ENCODE results near the gene TRUB1.
"Not testable (repeated sequence)": the region's sequence is repeated elsewhere in the genome, so short reads cannot be mapped to it uniquely, and the experiment has no call there.

The TRUB1 gene

GRCh38 chr10:114932225-114932624 is 5.8 kb upstream of the TRUB1 start:
- H3K4me3 ChIP-seq (replicated peaks; ENCODE audit: low read depth, low read length) = no peak overlapping the region
- no peak for TF ChIP-seq CTCF (IDR thresholded peaks at IDR 0.05; ENCODE audit: low read depth, low read length, missing control alignments)
- DNase-seq (ENCODE audit: extremely low read depth, low read depth) = no peak

GRCh38 chr10:114932945-114933344 is 5.0 kb upstream of the TRUB1 start:
- no peak overlapping the region for H3K4me3 ChIP-seq (replicated peaks; ENCODE audit: low read depth, low read length)
- no peak for TF ChIP-seq CTCF (IDR thresholded peaks at IDR 0.05; ENCODE audit: low read depth, low read length, missing control alignments)
- DNase-seq (ENCODE audit: extremely low read depth, low read depth) = no peak

- no peak overlapping the region for H3K4me3 ChIP-seq (replicated peaks; ENCODE audit: low read depth, low read length)
- no peak for DNase-seq (ENCODE audit: extremely low read depth, low read depth)
- TF ChIP-seq CTCF (IDR thresholded peaks at IDR 0.05; ENCODE audit: low read depth, low read length, missing control alignments) = no peak
Observed at GRCh38 chr10:114933588-114933987, 4.4 kb upstream of the TRUB1 start.

GRCh38 chr10:114933995-114934394 is 4.0 kb upstream of the TRUB1 start:
- not testable (repeated sequence) for DNase-seq (ENCODE audit: extremely low read depth, low read depth); H3K4me3 ChIP-seq (replicated peaks; ENCODE audit: low read depth, low read length)

GRCh38 chr10:114938856-114939193 is 830 bp downstream of the TRUB1 start:
- peak overlapping the region; percentile 73 for H3K4me3 ChIP-seq (replicated peaks; ENCODE audit: low read depth, low read length)
- DNase-seq (ENCODE audit: extremely low read depth, low read depth) = no peak
- no peak for TF ChIP-seq CTCF (IDR thresholded peaks at IDR 0.05; ENCODE audit: low read depth, low read length, missing control alignments)

GRCh38 chr10:114940735-114941134 is 2.7 kb downstream of the TRUB1 start:
- TF ChIP-seq CTCF (IDR thresholded peaks at IDR 0.05; ENCODE audit: low read depth, low read length, missing control alignments) = no peak
- no peak overlapping the region for H3K4me3 ChIP-seq (replicated peaks; ENCODE audit: low read depth, low read length)
- no peak for DNase-seq (ENCODE audit: extremely low read depth, low read depth)

GRCh38 chr10:114943000-114943399 is 5.0 kb downstream of the TRUB1 start:
- H3K4me3 ChIP-seq (replicated peaks; ENCODE audit: low read depth, low read length) = no peak overlapping the region
- TF ChIP-seq CTCF (IDR thresholded peaks at IDR 0.05; ENCODE audit: low read depth, low read length, missing control alignments) = no peak
- no peak for DNase-seq (ENCODE audit: extremely low read depth, low read depth)
